Spleen (tissue), 7 donors: ENCODE data around the gene GRAMD2A.

Experiments used
- POLR2A ChIP-seq, 3 donors: fragments of 450-650 bp; IDR thresholded peaks; one replicate each; pipeline ENCODE4 v1.5.1; 2017; ENCODE audit warnings: antibody characterized with exemption in 3 of 3, mild to moderate bottlenecking in 1 of 3
- TF ChIP-seq, protein P1 (sequence below), 11 experiments: fragments of 200-600 bp in 7 of 11; fragments of 450-650 bp in 4 of 11; sonication (generic) in 4 of 11; IDR thresholded peaks in 8 of 11; conservative IDR thresholded peaks in 3 of 11; 1 replicate in 7 of 11; 2 replicates in 4 of 11; pipeline versions ENCODE4 v1.4.0 to v1.8.0; 2016 to 2021; ENCODE audit warnings: antibody characterized with exemption in 11 of 11, inconsistent platforms in 4 of 11, mild to moderate bottlenecking in 1 of 11
- donor health status: DM: no; HTN: no; CAD: no; lungs with moderate emphysema.
- donor health status: DM: no; HTN: no; CAD: no.
- donor health status: DM: no; HTN: no; CAD: no.

DNA sequence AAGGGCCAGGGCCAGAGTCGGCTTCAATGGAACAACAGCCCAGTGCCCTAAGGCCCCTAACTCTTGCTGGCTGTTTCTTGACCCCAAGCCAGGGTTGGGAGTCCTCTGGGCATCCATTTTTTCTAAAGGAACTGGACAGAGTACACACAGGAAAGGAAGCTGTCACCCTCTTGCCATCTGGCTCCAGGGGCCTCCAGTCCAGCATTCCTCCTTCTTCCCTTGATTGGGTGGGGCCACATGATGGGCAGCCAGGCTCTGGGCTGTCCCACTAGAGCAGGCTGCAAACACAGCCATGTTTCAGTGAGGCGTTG is 1.6 kb upstream of the GRAMD2A start:
- TF ChIP-seq, protein P1, sequence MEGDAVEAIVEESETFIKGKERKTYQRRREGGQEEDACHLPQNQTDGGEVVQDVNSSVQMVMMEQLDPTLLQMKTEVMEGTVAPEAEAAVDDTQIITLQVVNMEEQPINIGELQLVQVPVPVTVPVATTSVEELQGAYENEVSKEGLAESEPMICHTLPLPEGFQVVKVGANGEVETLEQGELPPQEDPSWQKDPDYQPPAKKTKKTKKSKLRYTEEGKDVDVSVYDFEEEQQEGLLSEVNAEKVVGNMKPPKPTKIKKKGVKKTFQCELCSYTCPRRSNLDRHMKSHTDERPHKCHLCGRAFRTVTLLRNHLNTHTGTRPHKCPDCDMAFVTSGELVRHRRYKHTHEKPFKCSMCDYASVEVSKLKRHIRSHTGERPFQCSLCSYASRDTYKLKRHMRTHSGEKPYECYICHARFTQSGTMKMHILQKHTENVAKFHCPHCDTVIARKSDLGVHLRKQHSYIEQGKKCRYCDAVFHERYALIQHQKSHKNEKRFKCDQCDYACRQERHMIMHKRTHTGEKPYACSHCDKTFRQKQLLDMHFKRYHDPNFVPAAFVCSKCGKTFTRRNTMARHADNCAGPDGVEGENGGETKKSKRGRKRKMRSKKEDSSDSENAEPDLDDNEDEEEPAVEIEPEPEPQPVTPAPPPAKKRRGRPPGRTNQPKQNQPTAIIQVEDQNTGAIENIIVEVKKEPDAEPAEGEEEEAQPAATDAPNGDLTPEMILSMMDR (IDR thresholded peaks at IDR 0.05 in 8 of 11, conservative IDR thresholded peaks at IDR 0.05 in 3 of 11): no peak
- no peak for TF ChIP-seq POLR2A (IDR thresholded peaks at IDR 0.05)
